GM21619 (cell line): ENCODE results near the gene LAMA4.

ENCODE experiments used
- ATAC-seq: cut with Tn5 transposase; IDR thresholded peaks from one replicate; pipeline ENCODE4 v1.9.1; 2021; ENCODE audit not compliant: unreplicated experiment

Gene LAMA4

GRCh38 chr6:112153926-112154607 lies 100.3 kb downstream of the LAMA4 start:
- no peak for ATAC-seq

- no peak for ATAC-seq
Measured at GRCh38 chr6:112150363-112150762, 104.0 kb downstream of the LAMA4 start.

- ATAC-seq: no peak
Measured at GRCh38 chr6:112149719-112150263, 104.6 kb downstream of the LAMA4 start.

- ATAC-seq: no peak
Measured at GRCh38 chr6:112149236-112149635, 105.1 kb downstream of the LAMA4 start.

- no peak for ATAC-seq
Measured at GRCh38 chr6:112148103-112148502, 106.3 kb downstream of the LAMA4 start.

- ATAC-seq: no peak
Measured at GRCh38 chr6:112145080-112145573, 109.2 kb downstream of the LAMA4 start.

- ATAC-seq: no peak
Measured at GRCh38 chr6:112144145-112144926, 110.0 kb downstream of the LAMA4 start.

- no peak for ATAC-seq
Measured at GRCh38 chr6:112141707-112142106, 112.7 kb downstream of the LAMA4 start.

- no peak for ATAC-seq
Measured at GRCh38 chr6:112139052-112139451, 115.3 kb downstream of the LAMA4 start.

GRCh38 chr6:112130878-112131277 lies 123.5 kb downstream of the LAMA4 start:
- no peak for ATAC-seq

GRCh38 chr6:112128208-112128607 lies 126.2 kb downstream of the LAMA4 start:
- no peak for ATAC-seq

- no peak for ATAC-seq
Measured at GRCh38 chr6:112123982-112124381, 130.4 kb downstream of the LAMA4 start.

- ATAC-seq: no peak
Measured at GRCh38 chr6:112122756-112123155, 131.6 kb downstream of the LAMA4 start.

GRCh38 chr6:112118034-112118433 lies 136.3 kb downstream of the LAMA4 start:
- ATAC-seq: no peak

GRCh38 chr6:112117554-112117953 lies 136.8 kb downstream of the LAMA4 start:
- no peak for ATAC-seq

GRCh38 chr6:112116221-112116620 lies 138.1 kb downstream of the LAMA4 start:
- ATAC-seq: no peak

- no peak for ATAC-seq
Measured at GRCh38 chr6:112114577-112115223, 139.7 kb downstream of the LAMA4 start.

- no peak for ATAC-seq
Measured at GRCh38 chr6:112113918-112114317, 140.4 kb downstream of the LAMA4 start.

- ATAC-seq: no peak
Measured at GRCh38 chr6:112113431-112113830, 140.9 kb downstream of the LAMA4 start.

- no peak for ATAC-seq
Measured at GRCh38 chr6:112109262-112109661, 145.1 kb downstream of the LAMA4 start.

GRCh38 chr6:112106562-112106961 lies 147.8 kb downstream of the LAMA4 start:
- no peak for ATAC-seq
